Measurements from ENCODE around the gene ZDHHC14. TPM values are rescaled to one million over a fixed set of nuclear protein-coding genes. Genes with fewer than 3 reads are reported as not detected.
"Not testable (repeated sequence)": the region's sequence is repeated elsewhere in the genome, so short reads cannot be mapped to it uniquely, and the experiment has no call there.

ZDHHC14 gene
- total RNA-seq, 2 experiments from 2014 or later: 2.4 to 2.5 TPM

DNA sequence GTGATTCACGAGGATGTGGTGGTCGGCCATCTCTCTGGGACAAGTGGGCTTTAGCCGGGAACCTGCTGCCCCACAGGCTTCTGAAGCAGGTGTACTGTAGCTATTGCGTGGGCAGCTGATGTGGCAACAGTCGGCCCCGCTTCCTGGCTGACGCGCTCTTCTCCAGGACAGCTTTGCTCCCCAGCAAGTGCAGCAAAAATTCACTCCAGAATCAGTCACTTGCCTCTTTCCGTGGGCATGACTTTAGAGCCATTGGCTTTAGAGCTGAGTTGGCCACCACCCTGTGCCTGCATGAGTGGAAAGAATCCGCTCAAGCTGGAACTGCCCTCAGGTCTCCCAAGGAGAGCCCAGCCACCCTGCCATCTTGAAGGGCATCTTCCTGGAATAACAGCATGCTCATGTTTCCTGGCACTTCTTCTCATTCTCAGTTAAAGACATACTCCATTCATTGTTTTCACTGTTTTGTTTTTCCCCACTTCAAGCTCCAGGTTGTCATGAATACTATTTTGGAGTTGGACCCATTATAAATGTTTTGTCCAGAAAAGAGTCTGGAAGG is 178.3 kb downstream of the ZDHHC14 start:
- CTCF ChIA-PET: interaction anchor here (0.7 to 1.3 kb wide), 3 partner anchors 12 to 107 kb away, joined by 3 read pairs; no protein-coding TSS in a partner anchor
- H3K9me3 Mint-ChIP-seq (ENCODE audit: low read depth): no peaks in the 10 kb centered on the region
- H3K27ac Mint-ChIP-seq: no peak overlapping the region
- H3K36me3 Mint-ChIP-seq (ENCODE audit: low read depth): no peaks in the 10 kb centered on the region
- POLR2A ChIA-PET: no interaction called here
- DNase-seq (no peak), ATAC-seq (no peak)
- H3K4me3 Mint-ChIP-seq: no peak overlapping the region
- intact Hi-C loops (cut with DNase I, micrococcal nuclease): no loop called here
- H3K27me3 Mint-ChIP-seq: no peaks in the 10 kb centered on the region
- peaks cover 23% of the 10 kb centered on the region for H3K4me1 Mint-ChIP-seq

DNA sequence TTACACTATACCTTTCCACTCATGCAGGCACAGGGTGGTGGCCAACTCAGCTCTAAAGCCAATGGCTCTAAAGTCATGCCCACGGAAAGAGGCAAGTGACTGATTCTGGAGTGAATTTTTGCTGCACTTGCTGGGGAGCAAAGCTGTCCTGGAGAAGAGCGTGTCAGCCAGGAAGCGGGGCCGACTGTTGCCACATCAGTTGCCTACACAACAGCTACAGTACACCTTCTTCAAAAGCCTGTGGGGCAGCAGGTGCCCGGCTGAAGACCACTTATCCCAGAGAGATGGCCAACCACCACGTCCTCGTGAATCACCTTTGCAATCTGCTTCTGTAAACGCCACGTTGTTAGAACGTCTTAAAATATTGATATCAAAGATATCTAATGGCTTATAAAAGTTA is 179.1 kb downstream of the ZDHHC14 start:
- H3K27ac Mint-ChIP-seq; DNase-seq; H3K9me3 Mint-ChIP-seq (ENCODE audit: low read depth); POLR2A ChIA-PET; H3K27me3 Mint-ChIP-seq; ATAC-seq; intact Hi-C loops (cut with DNase I, micrococcal nuclease); H3K4me3 Mint-ChIP-seq; H3K36me3 Mint-ChIP-seq (ENCODE audit: low read depth): not testable (repeated sequence)
- H3K4me1 Mint-ChIP-seq: peaks cover 23% of the 10 kb centered on the region
- CTCF ChIA-PET: interaction anchor here (1.3 kb wide), 1 partner anchor 11 kb away, joined by 3 read pairs; no protein-coding TSS in a partner anchor

- H3K36me3 Mint-ChIP-seq (ENCODE audit: low read depth): no peaks in the 10 kb centered on the region
- H3K4me3 Mint-ChIP-seq: no peak overlapping the region
- POLR2A ChIA-PET: no interaction called here
- CTCF ChIA-PET: no interaction called here
- H3K9me3 Mint-ChIP-seq (ENCODE audit: low read depth): no peaks in the 10 kb centered on the region
- H3K4me1 Mint-ChIP-seq: peaks cover 23% of the 10 kb centered on the region
- intact Hi-C loops (cut with DNase I, micrococcal nuclease): no loop called here
- no peaks in the 10 kb centered on the region for H3K27me3 Mint-ChIP-seq
- ATAC-seq (no peak), DNase-seq (no peak)
- H3K27ac Mint-ChIP-seq: no peak overlapping the region
These were observed 179.9 kb downstream of the ZDHHC14 start for GRCh38 chr6:157560691-157561413.

GRCh38 chr6:157561414-157561790 is 180.4 kb downstream of the ZDHHC14 start:
- Mint-ChIP-seq H3K4me1 (peaks cover 23% of the 10 kb centered on the region), H3K9me3 (ENCODE audit: low read depth) (no peaks in the 10 kb centered on the region), H3K27ac (no peak overlapping the region), H3K27me3 (no peaks in the 10 kb centered on the region), H3K36me3 (ENCODE audit: low read depth) (no peaks in the 10 kb centered on the region), H3K4me3 (no peak overlapping the region)
- DNase-seq (no peak), ATAC-seq (no peak)
- CTCF ChIA-PET: interaction anchor here (0.6 kb wide), 1 partner anchor 43 kb away, joined by 3 read pairs; no protein-coding TSS in a partner anchor
- intact Hi-C loops (cut with DNase I, micrococcal nuclease): no loop called here
- POLR2A ChIA-PET: no interaction called here

GRCh38 chr6:157561929-157562810 is 181.2 kb downstream of the ZDHHC14 start:
- ATAC-seq (no peak), DNase-seq (no peak)
- no peak overlapping the region for H3K27ac Mint-ChIP-seq
- ChIA-PET POLR2A (no interaction called here), CTCF (interaction anchor here (0.6 kb wide), 2 partner anchors 43 to 76 kb away, joined by 3 read pairs; no protein-coding TSS in a partner anchor)
- intact Hi-C loops (cut with DNase I, micrococcal nuclease): no loop called here
- H3K27me3 Mint-ChIP-seq: no peaks in the 10 kb centered on the region
- H3K36me3 Mint-ChIP-seq (ENCODE audit: low read depth): no peaks in the 10 kb centered on the region
- H3K4me1 Mint-ChIP-seq: peaks cover 23% of the 10 kb centered on the region
- H3K9me3 Mint-ChIP-seq (ENCODE audit: low read depth): no peaks in the 10 kb centered on the region
- H3K4me3 Mint-ChIP-seq: no peak overlapping the region

GRCh38 chr6:157562997-157563396 is 182.0 kb downstream of the ZDHHC14 start:
- Mint-ChIP-seq H3K27me3 (no peaks in the 10 kb centered on the region), H3K9me3 (ENCODE audit: low read depth) (no peaks in the 10 kb centered on the region), H3K4me1 (peaks cover 25% of the 10 kb centered on the region), H3K4me3 (no peak overlapping the region), H3K27ac (no peak overlapping the region), H3K36me3 (ENCODE audit: low read depth) (no peaks in the 10 kb centered on the region)
- no peak for ATAC-seq
- no peak for DNase-seq
- ChIA-PET CTCF (no interaction called here), POLR2A (no interaction called here)
- intact Hi-C loops (cut with DNase I, micrococcal nuclease): no loop called here

GRCh38 chr6:157563611-157564284 is 182.8 kb downstream of the ZDHHC14 start:
- Mint-ChIP-seq H3K27ac (no peak overlapping the region), H3K4me3 (no peak overlapping the region), H3K27me3 (no peaks in the 10 kb centered on the region), H3K36me3 (ENCODE audit: low read depth) (no peaks in the 10 kb centered on the region), H3K9me3 (ENCODE audit: low read depth) (no peaks in the 10 kb centered on the region), H3K4me1 (peaks cover 18% of the 10 kb centered on the region)
- intact Hi-C loops (cut with DNase I, micrococcal nuclease): no loop called here
- peak; percentile 79 for ATAC-seq
- DNase-seq: peak; percentile 11
- ChIA-PET CTCF (interaction anchor here (0.6 kb wide), 1 partner anchor 453 kb away, joined by 4 read pairs; no protein-coding TSS in a partner anchor), POLR2A (no interaction called here)

- POLR2A ChIA-PET: no interaction called here
- CTCF ChIA-PET: interaction anchor here (0.6 to 2.7 kb wide), 2 partner anchors 11 to 254 kb away, joined by 3 to 8 read pairs; no protein-coding TSS in a partner anchor
- no peaks in the 10 kb centered on the region for H3K27me3 Mint-ChIP-seq
These were observed 187.7 kb downstream of the ZDHHC14 start for GRCh38 chr6:157568702-157569101.

GRCh38 chr6:157569543-157569942 is 188.6 kb downstream of the ZDHHC14 start:
- Mint-ChIP-seq H3K9me3 (ENCODE audit: low read depth) (no peaks in the 10 kb centered on the region), H3K4me3 (no peak overlapping the region), H3K27me3 (no peaks in the 10 kb centered on the region), H3K36me3 (ENCODE audit: low read depth) (no peaks in the 10 kb centered on the region), H3K4me1 (peaks cover 19% of the 10 kb centered on the region), H3K27ac (no peak overlapping the region)
- DNase-seq (no peak), ATAC-seq (peak; percentile 61)
- CTCF ChIA-PET: interaction anchor here (2.3 to 2.7 kb wide), 2 partner anchors 11 to 255 kb away, joined by 6 to 8 read pairs; no protein-coding TSS in a partner anchor
- POLR2A ChIA-PET: interaction anchor here (0.5 kb wide), 1 partner anchor 103 kb away, joined by 3 read pairs; no protein-coding TSS in a partner anchor
- intact Hi-C loops (cut with DNase I, micrococcal nuclease): no loop called here

More at GRCh38 chr6:157568702-157569101, 187.7 kb downstream of the ZDHHC14 start:
- intact Hi-C loops (cut with DNase I, micrococcal nuclease): no loop called here
- H3K9me3 Mint-ChIP-seq (ENCODE audit: low read depth): no peaks in the 10 kb centered on the region
- ATAC-seq (no peak), DNase-seq (no peak)
- H3K4me3 Mint-ChIP-seq: no peak overlapping the region
- H3K36me3 Mint-ChIP-seq (ENCODE audit: low read depth): no peaks in the 10 kb centered on the region
- H3K27ac Mint-ChIP-seq: no peak overlapping the region
- peaks cover 19% of the 10 kb centered on the region for H3K4me1 Mint-ChIP-seq

- DNase-seq (no peak), ATAC-seq (no peak)
- Mint-ChIP-seq H3K36me3 (ENCODE audit: low read depth) (no peaks in the 10 kb centered on the region), H3K9me3 (ENCODE audit: low read depth) (no peaks in the 10 kb centered on the region), H3K4me1 (peaks cover 19% of the 10 kb centered on the region), H3K27ac (no peak overlapping the region), H3K4me3 (no peak overlapping the region), H3K27me3 (no peaks in the 10 kb centered on the region)
- ChIA-PET CTCF (interaction anchor here (2.3 to 2.7 kb wide), 2 partner anchors 10 to 255 kb away, joined by 6 to 8 read pairs; no protein-coding TSS in a partner anchor), POLR2A (no interaction called here)
- intact Hi-C loops (cut with DNase I, micrococcal nuclease): no loop called here
These were observed 189.1 kb downstream of the ZDHHC14 start for GRCh38 chr6:157570104-157570503.

GRCh38 chr6:157570752-157571151 is 189.8 kb downstream of the ZDHHC14 start:
- ATAC-seq (no peak), DNase-seq (no peak)
- Mint-ChIP-seq H3K27ac (no peak overlapping the region), H3K4me3 (no peak overlapping the region), H3K9me3 (ENCODE audit: low read depth) (no peaks in the 10 kb centered on the region), H3K36me3 (ENCODE audit: low read depth) (no peaks in the 10 kb centered on the region), H3K4me1 (peaks cover 19% of the 10 kb centered on the region), H3K27me3 (no peaks in the 10 kb centered on the region)
- intact Hi-C loops (cut with DNase I, micrococcal nuclease): no loop called here
- ChIA-PET CTCF (interaction anchor here (1.2 to 2.7 kb wide), 3 partner anchors 10 to 256 kb away, joined by 3 to 8 read pairs (median 6); no protein-coding TSS in a partner anchor), POLR2A (no interaction called here)

Measured in activated CD4-positive, alpha-beta T cell treated with anti-CD3 and anti-CD28 coated beads for 36 hours (primary cell).